ENCODE data around the gene TLE4.

The TLE4 gene

GRCh38 chr9:79708541-79708940 is 136.8 kb downstream of the TLE4 start:
- Histone ChIP-seq H2AFZ (no peak overlapping the region), H3K4me2 (ENCODE audit: low read length) (no peak overlapping the region), H3K4me3 (ENCODE audit: low read depth, low read length) (no peak overlapping the region), H3K4me1 (no peaks in the 10 kb centered on the region), H3K9ac (no peak overlapping the region), H3K27me3 (ENCODE audit: control insufficient read depth, insufficient read depth, low read length) (no peaks in the 10 kb centered on the region), H3K27ac (no peak overlapping the region), H3K9me3 (ENCODE audit: control insufficient read depth, low read length) (no peaks in the 10 kb centered on the region), H3K36me3 (ENCODE audit: control insufficient read depth, insufficient read depth, low read length) (no peaks in the 10 kb centered on the region), H3K79me2 (no peaks in the 10 kb centered on the region)
- no peak for TF ChIP-seq CTCF (IDR thresholded peaks at IDR 0.05)

- no peak overlapping the region for H3K27ac ChIP-seq
- H3K79me2 ChIP-seq, result no peaks in the 10 kb centered on the region
- no peak overlapping the region for H3K4me3 ChIP-seq (ENCODE audit: low read depth, low read length)
- no peaks in the 10 kb centered on the region for H3K9me3 ChIP-seq (ENCODE audit: control insufficient read depth, low read length)
- H3K4me2 ChIP-seq (ENCODE audit: low read length), result no peak overlapping the region
- H3K4me1 ChIP-seq, result no peaks in the 10 kb centered on the region
- H2AFZ ChIP-seq, result no peak overlapping the region
- no peak overlapping the region for H3K9ac ChIP-seq
- no peaks in the 10 kb centered on the region for H3K36me3 ChIP-seq (ENCODE audit: control insufficient read depth, insufficient read depth, low read length)
- H3K27me3 ChIP-seq (ENCODE audit: control insufficient read depth, insufficient read depth, low read length), result no peaks in the 10 kb centered on the region
- TF ChIP-seq CTCF (IDR thresholded peaks at IDR 0.05), result no peak
Measured at GRCh38 chr9:79709743-79710674, 138.2 kb downstream of the TLE4 start.

DNA sequence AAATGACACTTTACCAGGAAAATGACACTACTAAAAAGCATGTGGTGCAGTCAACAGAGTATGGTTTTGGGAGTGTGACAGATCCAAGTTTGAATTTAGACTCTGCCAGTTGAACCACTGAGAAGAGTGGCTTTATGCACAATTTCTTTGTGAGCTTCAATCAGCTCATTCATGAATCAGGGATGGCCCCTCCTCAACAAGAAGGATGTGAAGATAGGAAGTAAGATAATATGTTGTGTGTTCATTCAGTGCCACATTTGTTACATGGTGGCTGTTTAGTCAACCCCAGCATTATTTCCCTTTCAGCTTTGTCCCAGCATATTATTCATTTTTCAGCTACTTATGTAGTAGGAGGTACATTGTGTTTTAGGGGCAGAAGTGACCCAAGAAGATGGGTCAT is 140.1 kb downstream of the TLE4 start:
- H3K4me1 ChIP-seq, result no peaks in the 10 kb centered on the region
- no peaks in the 10 kb centered on the region for H3K27me3 ChIP-seq (ENCODE audit: control insufficient read depth, insufficient read depth, low read length)
- H2AFZ ChIP-seq, result no peak overlapping the region
- no peaks in the 10 kb centered on the region for H3K79me2 ChIP-seq
- H3K4me2 ChIP-seq (ENCODE audit: low read length), result no peak overlapping the region
- H3K36me3 ChIP-seq (ENCODE audit: control insufficient read depth, insufficient read depth, low read length), result no peaks in the 10 kb centered on the region
- no peaks in the 10 kb centered on the region for H3K9me3 ChIP-seq (ENCODE audit: control insufficient read depth, low read length)
- no peak overlapping the region for H3K27ac ChIP-seq
- no peak for TF ChIP-seq CTCF (IDR thresholded peaks at IDR 0.05)
- no peak overlapping the region for H3K9ac ChIP-seq
- H3K4me3 ChIP-seq (ENCODE audit: low read depth, low read length), result no peak overlapping the region

- Histone ChIP-seq H3K27me3 (ENCODE audit: control insufficient read depth, insufficient read depth, low read length) (no peaks in the 10 kb centered on the region), H3K36me3 (ENCODE audit: control insufficient read depth, insufficient read depth, low read length) (no peaks in the 10 kb centered on the region), H3K9ac (no peak overlapping the region), H3K4me2 (ENCODE audit: low read length) (no peak overlapping the region), H3K9me3 (ENCODE audit: control insufficient read depth, low read length) (no peaks in the 10 kb centered on the region), H3K79me2 (no peaks in the 10 kb centered on the region), H3K4me1 (no peaks in the 10 kb centered on the region), H2AFZ (no peak overlapping the region), H3K4me3 (ENCODE audit: low read depth, low read length) (no peak overlapping the region), H3K27ac (no peak overlapping the region)
- no peak for TF ChIP-seq CTCF (IDR thresholded peaks at IDR 0.05)
Measured at GRCh38 chr9:79719021-79719420, 147.3 kb downstream of the TLE4 start.

- TF ChIP-seq CTCF (IDR thresholded peaks at IDR 0.05), result no peak
- no peak overlapping the region for H3K9ac ChIP-seq
- no peaks in the 10 kb centered on the region for H3K36me3 ChIP-seq (ENCODE audit: control insufficient read depth, insufficient read depth, low read length)
- H2AFZ ChIP-seq, result no peak overlapping the region
- H3K4me3 ChIP-seq (ENCODE audit: low read depth, low read length), result no peak overlapping the region
- H3K4me1 ChIP-seq, result no peaks in the 10 kb centered on the region
- H3K27me3 ChIP-seq (ENCODE audit: control insufficient read depth, insufficient read depth, low read length), result no peaks in the 10 kb centered on the region
- H3K9me3 ChIP-seq (ENCODE audit: control insufficient read depth, low read length), result no peaks in the 10 kb centered on the region
- H3K27ac ChIP-seq, result no peak overlapping the region
- H3K79me2 ChIP-seq, result no peaks in the 10 kb centered on the region
- no peak overlapping the region for H3K4me2 ChIP-seq (ENCODE audit: low read length)
Measured at GRCh38 chr9:79719989-79720388, 148.2 kb downstream of the TLE4 start.
